Amniotic stem cell (primary cell): ENCODE results near the gene HBA1.
"Not testable (repeated sequence)": the region's sequence is repeated elsewhere in the genome, so short reads cannot be mapped to it uniquely, and the experiment has no call there.

ENCODE experiments used
- DNase-seq: peaks from one replicate; lab custom pipeline; 2025; lab: John Stamatoyannopoulos, UW

The HBA1 gene

GRCh38 chr16:176477-177382 is at the start of gene HBA1:
TSS of gene HBA1 (plus strand) at chr16:176680. CDS start at chr16:176717, 37 bp downstream.
- not testable (repeated sequence) for DNase-seq

- DNase-seq = no peak
Measured at GRCh38 chr16:129075-129474, 47.4 kb upstream of the HBA1 start.

- no peak for DNase-seq
Measured at GRCh38 chr16:130533-131173, 45.8 kb upstream of the HBA1 start.

- DNase-seq = no peak
Measured at GRCh38 chr16:132120-132519, 44.4 kb upstream of the HBA1 start.

- no peak for DNase-seq
Measured at GRCh38 chr16:133716-134115, 42.8 kb upstream of the HBA1 start.

- no peak for DNase-seq
Measured at GRCh38 chr16:138049-138417, 38.4 kb upstream of the HBA1 start.

GRCh38 chr16:140175-140857 is 36.2 kb upstream of the HBA1 start:
- DNase-seq = no peak

- DNase-seq = no peak
Measured at GRCh38 chr16:142405-142967, 34.0 kb upstream of the HBA1 start.

- DNase-seq = no peak
Measured at GRCh38 chr16:143047-143446, 33.4 kb upstream of the HBA1 start.

GRCh38 chr16:143456-143855 is 33.0 kb upstream of the HBA1 start:
- no peak for DNase-seq

GRCh38 chr16:144797-145252 is 31.7 kb upstream of the HBA1 start:
- DNase-seq = no peak

- DNase-seq = no peak
Measured at GRCh38 chr16:146646-147045, 29.8 kb upstream of the HBA1 start.

- DNase-seq = peak; percentile 43
Measured at GRCh38 chr16:149024-149660, 27.3 kb upstream of the HBA1 start.

GRCh38 chr16:152141-153128 is 24.0 kb upstream of the HBA1 start, which contains the start of gene HBZ:
TSS of gene HBZ (plus strand) at chr16:152644. CDS start at chr16:152910, 266 bp downstream.
- DNase-seq = no peak

- not testable (repeated sequence) for DNase-seq
Measured at GRCh38 chr16:153129-153521, 23.4 kb upstream of the HBA1 start.

- not testable (repeated sequence) for DNase-seq
Measured at GRCh38 chr16:153550-154216, 22.8 kb upstream of the HBA1 start.

- no peak for DNase-seq
Measured at GRCh38 chr16:154217-155030, 22.1 kb upstream of the HBA1 start.

GRCh38 chr16:155031-155398 is 21.5 kb upstream of the HBA1 start:
- DNase-seq = no peak
